H7 (cell line): ENCODE measurements around the gene TBCC. TPM values are rescaled to one million over a fixed set of nuclear protein-coding genes. Genes with fewer than 3 reads are reported as not detected.
"Not testable (repeated sequence)": the region's sequence is repeated elsewhere in the genome, so short reads cannot be mapped to it uniquely, and the experiment has no call there.

Experiments used
- DNase-seq: peaks from one replicate; pipeline ENCODE4 v3.0.0; 2012
- H3K27me3 ChIP-seq: 2 replicates; pipeline ENCODE4 v1.6.0; 2011; ENCODE audit warnings: mild to moderate bottlenecking, low read length; ENCODE audit not compliant: control insufficient read depth, insufficient read depth
- H3K36me3 ChIP-seq: replicated peaks from 2 replicates; pipeline ENCODE4 v1.5.1; 2011; ENCODE audit warnings: low read length; ENCODE audit not compliant: control insufficient read depth, insufficient read depth
- H3K4me3 ChIP-seq: 2 replicates; pipeline ENCODE4 v1.5.1; 2011; ENCODE audit warnings: low read depth, mild to moderate bottlenecking, control low read depth, low read length, moderate library complexity; ENCODE audit not compliant: insufficient read depth
- total RNA-seq: library from RNA; depleted of rRNA; stranded (reverse); fragments of >200 nt; shearing (Covaris generic); gene quantifications from 2 replicates; pipeline ENCODE4 v1.2.3, GENCODE V29; 2014

The TBCC gene
- total RNA-seq, 1 experiment from 2014 or later, result 65.8 TPM

DNA sequence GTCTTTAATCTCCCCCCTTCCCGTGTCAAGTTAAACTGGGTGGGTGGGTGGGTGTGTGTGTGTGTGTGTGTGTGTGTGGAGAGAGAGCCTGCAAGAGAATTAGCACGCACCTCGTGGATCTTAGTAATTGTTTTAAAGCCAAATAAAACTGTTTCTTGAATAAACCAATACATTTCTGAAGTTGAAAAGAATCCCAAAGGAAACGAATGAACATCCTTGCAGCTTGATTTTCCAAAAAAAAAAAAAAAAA, 35.6 kb upstream of the TBCC start:
- Histone ChIP-seq H3K36me3 (no peaks in the 10 kb centered on the region), H3K27me3 (no peaks in the 10 kb centered on the region), H3K4me3 (peak overlapping the region; percentile 77)
- DNase-seq, result no peak

DNA sequence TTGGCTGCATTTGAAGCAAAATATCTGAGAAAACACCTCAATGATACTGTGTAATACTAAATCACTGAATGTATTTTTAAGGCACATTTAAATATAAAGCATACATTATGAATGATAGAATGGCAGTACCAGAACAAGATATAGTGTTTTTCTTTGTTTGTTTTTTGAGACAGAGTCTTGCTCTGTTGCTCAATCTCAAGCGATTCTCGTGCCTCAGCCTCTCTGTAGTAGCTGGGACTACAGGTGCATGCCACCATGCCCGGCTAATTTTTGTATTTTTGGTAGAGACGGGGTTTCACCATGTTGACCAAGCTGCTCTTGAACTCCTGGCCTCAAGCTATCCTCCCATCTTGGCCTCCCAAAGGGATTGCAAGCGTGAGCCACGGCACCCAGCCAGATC, 33.6 kb upstream of the TBCC start:
- no peak overlapping the region for H3K4me3 ChIP-seq
- no peak for DNase-seq
- H3K27me3 ChIP-seq, result no peaks in the 10 kb centered on the region
- no peaks in the 10 kb centered on the region for H3K36me3 ChIP-seq

DNA sequence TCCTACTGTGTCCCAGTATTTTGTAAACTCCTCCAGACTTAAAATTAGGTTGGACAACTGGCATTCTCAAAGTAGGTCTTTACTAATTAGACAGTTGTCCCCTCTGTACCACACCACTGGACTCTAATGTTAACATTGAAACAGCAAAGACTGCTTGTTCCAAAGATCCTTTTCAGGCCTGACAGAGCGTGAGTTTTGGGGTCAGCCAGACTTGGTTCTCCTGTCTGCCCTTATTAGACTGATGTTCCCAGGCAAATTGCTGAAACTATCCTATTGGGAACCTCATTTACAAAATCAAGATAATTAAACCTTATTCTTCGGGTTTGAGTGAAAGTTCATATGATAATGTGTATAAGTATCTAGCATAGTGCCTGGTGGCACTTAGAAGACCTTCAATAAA, 32.2 kb upstream of the TBCC start:
- no peak for DNase-seq
- Histone ChIP-seq H3K36me3 (no peaks in the 10 kb centered on the region), H3K4me3 (no peak overlapping the region), H3K27me3 (no peaks in the 10 kb centered on the region)

DNA sequence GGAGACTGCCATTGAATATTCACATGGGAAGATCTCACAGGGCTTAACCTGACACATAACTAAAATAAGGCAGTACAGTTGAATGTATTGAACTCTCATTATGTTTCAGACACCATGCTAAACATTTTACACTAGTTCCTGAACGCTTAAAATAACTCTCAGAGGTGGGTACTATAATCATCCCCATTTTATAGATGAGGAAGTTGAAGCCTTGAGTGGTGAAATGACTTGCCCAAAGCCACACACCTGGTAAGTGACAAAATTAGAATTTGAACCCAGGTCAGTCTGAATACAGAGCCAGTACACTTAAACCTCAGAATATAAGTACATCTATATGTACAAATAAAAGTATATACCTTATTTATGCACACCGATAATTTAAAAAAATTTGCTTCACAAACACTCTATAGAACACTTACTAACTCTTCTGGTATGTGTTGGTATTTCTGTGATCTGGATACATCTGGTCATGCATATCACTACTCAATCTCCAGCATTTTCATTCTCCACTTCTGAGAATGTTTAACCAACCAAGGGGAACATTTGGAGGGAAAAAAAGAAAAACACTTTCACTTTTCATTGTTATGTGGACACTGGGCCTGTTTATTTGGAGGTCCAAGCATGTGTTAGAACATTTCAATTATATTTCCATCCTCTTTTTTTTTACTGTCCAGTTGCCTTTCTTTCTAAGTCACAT, 31.4 kb upstream of the TBCC start:
- Histone ChIP-seq H3K36me3 (no peaks in the 10 kb centered on the region), H3K27me3 (no peaks in the 10 kb centered on the region), H3K4me3 (no peak overlapping the region)
- DNase-seq, result no peak

- not testable (repeated sequence) for H3K27me3 ChIP-seq, H3K4me3 ChIP-seq, H3K36me3 ChIP-seq
- DNase-seq, result peak; percentile 1
Observed at GRCh38 chr6:42774821-42775487, 29.1 kb upstream of the TBCC start.

GRCh38 chr6:42774201-42774600, 28.3 kb upstream of the TBCC start:
- Histone ChIP-seq H3K27me3 (no peaks in the 10 kb centered on the region), H3K4me3 (no peak overlapping the region), H3K36me3 (no peaks in the 10 kb centered on the region)
- DNase-seq, result peak; percentile 1

GRCh38 chr6:42771741-42772100, 25.8 kb upstream of the TBCC start:
- H3K27me3 ChIP-seq, result no peaks in the 10 kb centered on the region
- H3K36me3 ChIP-seq, result no peaks in the 10 kb centered on the region
- H3K4me3 ChIP-seq, result no peak overlapping the region

GRCh38 chr6:42769836-42770235, 23.9 kb upstream of the TBCC start:
- no peak for DNase-seq
- no peak overlapping the region for H3K4me3 ChIP-seq
- H3K36me3 ChIP-seq, result no peaks in the 10 kb centered on the region
- no peaks in the 10 kb centered on the region for H3K27me3 ChIP-seq

More at GRCh38 chr6:42771741-42772100, 25.8 kb upstream of the TBCC start:
- DNase-seq, result no peak

DNA sequence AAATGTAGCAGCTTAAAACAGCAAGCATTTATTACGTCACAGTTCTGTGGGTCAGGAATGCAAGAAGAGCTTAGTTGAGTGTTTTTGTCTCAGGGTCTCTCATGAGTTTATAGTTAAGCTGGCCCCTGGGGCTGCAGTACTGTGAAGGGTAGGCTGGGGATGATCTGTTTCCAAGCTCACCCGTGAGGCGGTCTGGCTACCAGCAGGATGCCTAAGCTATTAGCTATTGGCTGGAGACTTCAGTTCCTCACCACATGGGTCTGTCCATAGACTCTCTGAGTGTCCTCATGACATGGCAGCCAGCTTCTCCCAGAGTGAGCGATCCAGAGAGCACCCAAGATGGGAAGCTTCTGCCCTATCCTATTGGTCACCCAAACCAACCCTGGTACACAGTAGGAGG, 23.1 kb upstream of the TBCC start:
- Histone ChIP-seq H3K27me3 (no peaks in the 10 kb centered on the region), H3K4me3 (no peak overlapping the region), H3K36me3 (no peaks in the 10 kb centered on the region)
- no peak for DNase-seq

DNA sequence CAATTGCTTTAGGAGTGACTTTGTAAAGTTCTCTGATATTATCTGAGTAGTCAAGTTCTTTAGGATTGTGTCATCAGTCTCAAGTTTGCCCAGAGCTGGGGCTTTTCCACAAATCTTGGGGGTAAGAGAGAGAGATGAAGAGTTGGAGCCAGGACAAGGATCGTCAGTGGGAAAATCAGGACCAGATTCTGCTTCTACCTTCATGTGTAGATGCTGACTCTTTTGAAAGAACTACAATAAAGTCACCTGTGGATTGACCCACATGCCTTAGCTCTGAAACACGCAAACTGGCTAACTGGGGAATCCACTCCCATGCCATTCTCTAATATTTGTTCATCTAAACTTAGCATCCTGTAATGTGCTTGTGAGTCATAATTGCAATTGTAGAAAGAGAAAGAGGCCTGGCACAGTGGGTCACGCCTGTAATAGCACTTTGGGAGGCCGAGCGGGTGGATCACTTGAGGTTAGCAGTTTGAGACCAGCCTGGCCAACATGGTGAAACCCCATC, 20.3 kb upstream of the TBCC start:
- Histone ChIP-seq H3K36me3 (no peaks in the 10 kb centered on the region), H3K4me3 (no peak overlapping the region), H3K27me3 (no peaks in the 10 kb centered on the region)
- no peak for DNase-seq

GRCh38 chr6:42764911-42765648, 19.2 kb upstream of the TBCC start:
- Histone ChIP-seq H3K4me3 (no peak overlapping the region), H3K27me3 (no peaks in the 10 kb centered on the region), H3K36me3 (no peaks in the 10 kb centered on the region)
- DNase-seq, result no peak

DNA sequence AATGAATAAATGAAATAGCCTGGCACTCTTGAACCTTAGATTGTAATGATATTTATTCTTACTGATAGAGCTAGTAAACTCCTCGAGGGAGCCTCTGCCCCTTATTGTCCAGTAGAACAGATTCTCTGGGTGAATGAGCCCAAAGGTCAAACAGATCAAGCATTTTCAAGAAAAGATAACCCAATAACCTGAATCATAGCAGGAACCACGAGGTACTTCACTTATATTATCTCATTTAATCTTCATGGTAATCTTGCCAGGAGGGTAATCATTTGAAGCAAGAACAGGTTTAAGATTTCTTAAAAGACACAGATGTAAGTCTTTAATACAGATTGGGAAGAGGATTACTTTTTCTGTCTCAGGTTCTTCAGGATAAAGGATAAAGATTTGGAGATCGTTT, 17.0 kb upstream of the TBCC start:
- Histone ChIP-seq H3K4me3 (no peak overlapping the region), H3K27me3 (no peaks in the 10 kb centered on the region), H3K36me3 (no peaks in the 10 kb centered on the region)
- no peak for DNase-seq

- Histone ChIP-seq H3K36me3 (no peaks in the 10 kb centered on the region), H3K4me3 (no peak overlapping the region), H3K27me3 (no peaks in the 10 kb centered on the region)
- no peak for DNase-seq
Observed at GRCh38 chr6:42762426-42762859, 16.5 kb upstream of the TBCC start.

DNA sequence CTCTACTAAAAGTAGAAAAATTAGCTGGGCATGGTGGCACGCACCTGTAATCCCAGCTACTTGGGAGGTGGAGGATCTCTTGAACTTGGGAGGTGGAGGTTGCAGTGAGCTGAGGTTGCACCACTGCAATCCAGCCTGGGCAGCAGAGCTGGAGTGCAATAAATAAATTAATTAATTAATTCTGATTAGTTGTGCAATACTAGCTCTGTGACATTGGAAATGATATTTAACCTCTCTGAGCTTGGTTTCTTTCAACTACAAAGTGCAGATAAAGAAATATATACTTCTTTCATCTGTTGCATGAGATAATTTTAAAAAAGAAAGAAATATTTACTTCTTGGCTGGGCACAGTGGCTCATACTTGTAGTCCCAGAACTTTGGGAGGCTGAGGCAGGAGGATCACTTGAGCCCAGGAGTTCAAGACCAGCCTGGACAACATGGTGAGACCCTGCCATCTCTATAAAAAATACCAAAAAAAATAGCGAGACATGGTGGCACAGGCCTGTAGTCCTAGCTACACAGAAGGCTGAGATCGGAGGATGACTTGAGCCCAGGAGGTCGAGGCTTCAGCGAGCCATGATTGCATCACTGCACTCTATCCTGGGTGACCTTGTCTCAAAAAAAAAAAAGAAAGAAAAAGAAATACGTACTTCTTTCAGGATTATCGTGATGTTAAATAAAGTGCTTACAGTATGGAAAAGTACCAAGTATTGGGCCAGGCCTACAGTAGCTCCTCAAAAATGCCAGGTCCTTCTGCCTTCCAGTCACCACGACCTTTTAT, 15.6 kb upstream of the TBCC start:
- no peak for DNase-seq

More for the DNA sequence above, 15.6 kb upstream of the TBCC start:
- no peaks in the 10 kb centered on the region for H3K27me3 ChIP-seq
- no peak overlapping the region for H3K4me3 ChIP-seq
- H3K36me3 ChIP-seq, result no peaks in the 10 kb centered on the region
